Measurements from ENCODE around the gene IRF5.

IRF5 gene

GRCh38 chr7:128919881-128920799 is 17.6 kb upstream of the IRF5 start:
- DNase-seq (ENCODE audit: low spot score) = no peak

GRCh38 chr7:128920913-128921582 is 16.7 kb upstream of the IRF5 start:
- DNase-seq (ENCODE audit: low spot score) = no peak

DNA sequence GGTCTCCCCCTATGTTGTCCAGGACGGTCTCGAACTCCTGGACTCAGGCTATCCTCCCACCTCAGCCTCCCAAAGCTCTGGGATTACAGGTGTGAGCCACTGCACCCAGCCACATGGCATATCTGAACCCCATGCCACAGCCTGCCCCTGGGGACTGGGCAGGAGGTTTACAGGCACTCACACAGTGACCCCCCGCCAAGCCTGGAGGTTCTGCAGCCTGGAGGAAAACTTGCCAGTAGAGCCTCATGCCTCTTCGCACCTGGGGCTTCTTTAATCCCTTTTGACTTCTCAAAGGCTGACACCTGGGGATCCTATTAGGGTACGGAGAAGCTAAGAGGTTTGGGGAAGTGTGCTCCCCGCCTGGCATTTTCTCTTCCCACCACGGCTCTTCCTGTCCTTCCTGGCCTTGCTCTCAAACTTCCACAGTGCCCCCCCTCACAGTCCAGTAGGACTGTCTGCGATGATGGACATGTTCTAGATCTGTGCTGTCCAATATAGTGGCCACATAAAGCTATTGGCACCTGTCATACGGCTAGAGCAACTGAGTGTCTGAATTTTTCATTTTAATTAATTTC is 15.8 kb upstream of the IRF5 start:
- no peak for DNase-seq (ENCODE audit: low spot score)

- DNase-seq (ENCODE audit: low spot score) = no peak
These were observed 15.0 kb upstream of the IRF5 start for GRCh38 chr7:128922496-128923410.

GRCh38 chr7:128923411-128923800 is 14.3 kb upstream of the IRF5 start:
- DNase-seq (ENCODE audit: low spot score) = no peak

DNA sequence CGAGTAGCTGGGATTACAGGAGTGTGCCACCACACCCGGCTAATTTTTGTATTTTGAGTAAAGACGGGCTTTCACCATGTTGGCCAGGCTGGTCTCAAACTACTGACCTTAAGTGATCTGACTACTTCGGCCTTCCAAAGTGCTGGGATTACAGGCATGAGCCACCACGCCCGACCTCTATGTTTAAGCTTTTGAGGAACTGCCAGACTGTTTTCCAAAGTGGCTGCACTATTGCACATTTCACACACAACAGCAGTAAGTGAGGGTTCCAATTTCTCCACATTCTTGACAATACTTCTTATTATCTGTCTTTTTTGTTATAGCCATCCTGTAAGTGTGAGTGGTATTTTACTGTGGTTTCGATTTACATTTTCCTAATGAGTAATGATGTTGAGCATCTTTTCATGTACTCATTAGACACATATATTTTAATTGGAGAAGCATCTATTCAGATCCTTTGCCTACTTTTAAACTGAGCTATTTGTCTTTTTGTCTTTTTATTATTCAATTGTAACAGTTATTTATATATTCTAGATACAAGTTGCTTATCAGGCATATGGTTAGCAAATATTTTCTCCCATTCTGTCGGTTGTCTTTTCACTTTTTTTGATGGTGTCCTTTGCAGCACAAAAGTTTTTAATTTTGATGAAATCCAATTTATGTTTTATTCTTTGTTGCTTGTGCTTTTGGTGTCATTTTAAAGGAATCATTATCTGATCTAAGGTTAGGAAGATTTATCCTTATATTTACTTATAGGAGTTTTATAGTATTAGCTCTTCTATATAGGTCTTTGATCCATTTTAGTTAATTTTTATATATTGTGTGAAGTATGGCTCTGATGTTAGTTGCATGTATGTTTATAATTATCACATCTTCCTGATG is 12.8 kb upstream of the IRF5 start:
- no peak for DNase-seq (ENCODE audit: low spot score)

- no peak for DNase-seq (ENCODE audit: low spot score)
These were observed 9.4 kb upstream of the IRF5 start for GRCh38 chr7:128928159-128928813.

- no peak for DNase-seq (ENCODE audit: low spot score)
These were observed 8.6 kb upstream of the IRF5 start for GRCh38 chr7:128928882-128929788.

- DNase-seq (ENCODE audit: low spot score) = no peak
These were observed 6.4 kb upstream of the IRF5 start for GRCh38 chr7:128931190-128931798.

GRCh38 chr7:128931965-128932861 is 5.5 kb upstream of the IRF5 start:
- no peak for DNase-seq (ENCODE audit: low spot score)

GRCh38 chr7:128932862-128933179 is 4.9 kb upstream of the IRF5 start:
- DNase-seq (ENCODE audit: low spot score) = no peak

GRCh38 chr7:128933180-128933891 is 4.4 kb upstream of the IRF5 start:
- DNase-seq (ENCODE audit: low spot score) = no peak

- no peak for DNase-seq (ENCODE audit: low spot score)
These were observed 3.1 kb upstream of the IRF5 start for GRCh38 chr7:128934361-128935341.

- DNase-seq (ENCODE audit: low spot score) = no peak
These were observed 2.4 kb upstream of the IRF5 start for GRCh38 chr7:128935342-128935730.

DNA sequence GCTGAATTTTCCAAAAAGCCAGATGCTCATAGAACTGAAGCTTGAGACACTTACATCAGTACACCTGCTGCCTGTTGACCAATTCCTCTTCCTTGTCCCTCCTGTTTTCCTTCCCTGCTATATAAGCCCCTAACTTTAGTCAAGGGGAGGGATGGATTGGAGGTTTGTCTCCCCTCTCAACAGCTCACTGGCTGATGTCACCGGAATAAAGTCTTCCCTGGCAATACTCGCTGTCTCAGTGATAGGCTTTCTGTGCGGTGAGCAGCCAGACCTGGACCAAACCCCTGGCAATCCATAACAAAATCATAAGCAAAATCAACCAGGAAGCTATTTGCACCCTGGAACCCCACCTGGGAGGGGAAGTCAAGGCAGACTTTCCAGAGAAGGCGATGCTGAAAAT is 929 bp upstream of the IRF5 start:
- no peak for DNase-seq (ENCODE audit: low spot score)

DNA sequence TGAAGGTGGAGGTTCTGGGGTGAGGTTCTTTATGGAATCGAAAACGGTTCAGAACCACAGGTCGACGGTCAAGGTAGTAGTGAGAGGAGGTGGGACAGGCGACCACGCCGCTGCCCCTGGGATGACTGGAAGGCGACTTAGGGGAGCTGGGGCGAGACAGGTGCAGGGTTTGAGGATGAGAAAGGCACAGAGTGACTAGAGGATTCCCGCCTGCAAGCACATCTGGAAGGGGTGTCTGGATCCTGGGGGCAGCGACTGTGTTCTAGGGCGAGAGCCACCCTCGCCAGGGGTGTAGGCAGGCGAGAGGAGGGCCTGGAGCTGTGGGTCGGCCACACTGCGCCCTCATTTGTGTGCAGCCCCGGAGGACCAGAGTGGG is 468 bp upstream of the IRF5 start:
- DNase-seq (ENCODE audit: low spot score) = no peak

Measured in NAMALWA (cell line).